ENCODE data around the gene TP53RK.

DNA sequence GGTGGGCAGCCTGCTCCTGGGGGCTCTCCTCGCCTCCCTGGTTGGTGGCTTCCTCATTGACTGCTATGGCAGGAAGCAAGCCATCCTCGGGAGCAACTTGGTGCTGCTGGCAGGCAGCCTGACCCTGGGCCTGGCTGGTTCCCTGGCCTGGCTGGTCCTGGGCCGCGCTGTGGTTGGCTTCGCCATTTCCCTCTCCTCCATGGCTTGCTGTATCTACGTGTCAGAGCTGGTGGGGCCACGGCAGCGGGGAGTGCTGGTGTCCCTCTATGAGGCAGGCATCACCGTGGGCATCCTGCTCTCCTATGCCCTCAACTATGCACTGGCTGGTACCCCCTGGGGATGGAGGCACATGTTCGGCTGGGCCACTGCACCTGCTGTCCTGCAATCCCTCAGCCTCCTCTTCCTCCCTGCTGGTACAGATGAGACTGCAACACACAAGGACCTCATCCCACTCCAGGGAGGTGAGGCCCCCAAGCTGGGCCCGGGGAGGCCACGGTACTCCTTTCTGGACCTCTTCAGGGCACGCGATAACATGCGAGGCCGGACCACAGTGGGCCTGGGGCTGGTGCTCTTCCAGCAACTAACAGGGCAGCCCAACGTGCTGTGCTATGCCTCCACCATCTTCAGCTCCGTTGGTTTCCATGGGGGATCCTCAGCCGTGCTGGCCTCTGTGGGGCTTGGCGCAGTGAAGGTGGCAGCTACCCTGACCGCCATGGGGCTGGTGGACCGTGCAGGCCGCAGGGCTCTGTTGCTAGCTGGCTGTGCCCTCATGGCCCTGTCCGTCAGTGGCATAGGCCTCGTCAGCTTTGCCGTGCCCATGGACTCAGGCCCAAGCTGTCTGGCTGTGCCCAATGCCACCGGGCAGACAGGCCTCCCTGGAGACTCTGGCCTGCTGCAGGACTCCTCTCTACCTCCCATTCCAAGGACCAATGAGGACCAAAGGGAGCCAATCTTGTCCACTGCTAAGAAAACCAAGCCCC is 36.2 kb upstream of the TP53RK start:
- TF ChIP-seq, protein P1, sequence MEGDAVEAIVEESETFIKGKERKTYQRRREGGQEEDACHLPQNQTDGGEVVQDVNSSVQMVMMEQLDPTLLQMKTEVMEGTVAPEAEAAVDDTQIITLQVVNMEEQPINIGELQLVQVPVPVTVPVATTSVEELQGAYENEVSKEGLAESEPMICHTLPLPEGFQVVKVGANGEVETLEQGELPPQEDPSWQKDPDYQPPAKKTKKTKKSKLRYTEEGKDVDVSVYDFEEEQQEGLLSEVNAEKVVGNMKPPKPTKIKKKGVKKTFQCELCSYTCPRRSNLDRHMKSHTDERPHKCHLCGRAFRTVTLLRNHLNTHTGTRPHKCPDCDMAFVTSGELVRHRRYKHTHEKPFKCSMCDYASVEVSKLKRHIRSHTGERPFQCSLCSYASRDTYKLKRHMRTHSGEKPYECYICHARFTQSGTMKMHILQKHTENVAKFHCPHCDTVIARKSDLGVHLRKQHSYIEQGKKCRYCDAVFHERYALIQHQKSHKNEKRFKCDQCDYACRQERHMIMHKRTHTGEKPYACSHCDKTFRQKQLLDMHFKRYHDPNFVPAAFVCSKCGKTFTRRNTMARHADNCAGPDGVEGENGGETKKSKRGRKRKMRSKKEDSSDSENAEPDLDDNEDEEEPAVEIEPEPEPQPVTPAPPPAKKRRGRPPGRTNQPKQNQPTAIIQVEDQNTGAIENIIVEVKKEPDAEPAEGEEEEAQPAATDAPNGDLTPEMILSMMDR (conservative IDR thresholded peaks at IDR 0.05; ENCODE audit: low read depth in 2 of 2) = no peak
- TF ChIP-seq CREB1 (CRISPR knock-in tag; IDR thresholded peaks at IDR 0.05; ENCODE audit: low read depth) = no peak
- TF ChIP-seq, protein P2, sequence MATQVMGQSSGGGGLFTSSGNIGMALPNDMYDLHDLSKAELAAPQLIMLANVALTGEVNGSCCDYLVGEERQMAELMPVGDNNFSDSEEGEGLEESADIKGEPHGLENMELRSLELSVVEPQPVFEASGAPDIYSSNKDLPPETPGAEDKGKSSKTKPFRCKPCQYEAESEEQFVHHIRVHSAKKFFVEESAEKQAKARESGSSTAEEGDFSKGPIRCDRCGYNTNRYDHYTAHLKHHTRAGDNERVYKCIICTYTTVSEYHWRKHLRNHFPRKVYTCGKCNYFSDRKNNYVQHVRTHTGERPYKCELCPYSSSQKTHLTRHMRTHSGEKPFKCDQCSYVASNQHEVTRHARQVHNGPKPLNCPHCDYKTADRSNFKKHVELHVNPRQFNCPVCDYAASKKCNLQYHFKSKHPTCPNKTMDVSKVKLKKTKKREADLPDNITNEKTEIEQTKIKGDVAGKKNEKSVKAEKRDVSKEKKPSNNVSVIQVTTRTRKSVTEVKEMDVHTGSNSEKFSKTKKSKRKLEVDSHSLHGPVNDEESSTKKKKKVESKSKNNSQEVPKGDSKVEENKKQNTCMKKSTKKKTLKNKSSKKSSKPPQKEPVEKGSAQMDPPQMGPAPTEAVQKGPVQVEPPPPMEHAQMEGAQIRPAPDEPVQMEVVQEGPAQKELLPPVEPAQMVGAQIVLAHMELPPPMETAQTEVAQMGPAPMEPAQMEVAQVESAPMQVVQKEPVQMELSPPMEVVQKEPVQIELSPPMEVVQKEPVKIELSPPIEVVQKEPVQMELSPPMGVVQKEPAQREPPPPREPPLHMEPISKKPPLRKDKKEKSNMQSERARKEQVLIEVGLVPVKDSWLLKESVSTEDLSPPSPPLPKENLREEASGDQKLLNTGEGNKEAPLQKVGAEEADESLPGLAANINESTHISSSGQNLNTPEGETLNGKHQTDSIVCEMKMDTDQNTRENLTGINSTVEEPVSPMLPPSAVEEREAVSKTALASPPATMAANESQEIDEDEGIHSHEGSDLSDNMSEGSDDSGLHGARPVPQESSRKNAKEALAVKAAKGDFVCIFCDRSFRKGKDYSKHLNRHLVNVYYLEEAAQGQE (IDR thresholded peaks at IDR 0.05; ENCODE audit: unreplicated experiment) = no peak
- TF ChIP-seq POLR2AphosphoS5 (IDR thresholded peaks at IDR 0.05; ENCODE audit: low read depth) = no peak
- TF ChIP-seq EZH2 (IDR thresholded peaks at IDR 0.05; ENCODE audit: low read depth, unreplicated experiment) = no peak
- no peak for TF ChIP-seq ZNF114 (CRISPR knock-in tag; IDR thresholded peaks at IDR 0.05)
- TF ChIP-seq ZNF331 (CRISPR knock-in tag; IDR thresholded peaks at IDR 0.05; ENCODE audit: low read depth) = no peak
- no peak for TF ChIP-seq EZH2phosphoT487 (IDR thresholded peaks at IDR 0.05; ENCODE audit: unreplicated experiment)
- no peak for TF ChIP-seq JUNB (IDR thresholded peaks at IDR 0.05; ENCODE audit: unreplicated experiment)
- no peak for TF ChIP-seq NANOG (IDR thresholded peaks at IDR 0.05; ENCODE audit: borderline replicate concordance)
- TF ChIP-seq, protein P3, sequence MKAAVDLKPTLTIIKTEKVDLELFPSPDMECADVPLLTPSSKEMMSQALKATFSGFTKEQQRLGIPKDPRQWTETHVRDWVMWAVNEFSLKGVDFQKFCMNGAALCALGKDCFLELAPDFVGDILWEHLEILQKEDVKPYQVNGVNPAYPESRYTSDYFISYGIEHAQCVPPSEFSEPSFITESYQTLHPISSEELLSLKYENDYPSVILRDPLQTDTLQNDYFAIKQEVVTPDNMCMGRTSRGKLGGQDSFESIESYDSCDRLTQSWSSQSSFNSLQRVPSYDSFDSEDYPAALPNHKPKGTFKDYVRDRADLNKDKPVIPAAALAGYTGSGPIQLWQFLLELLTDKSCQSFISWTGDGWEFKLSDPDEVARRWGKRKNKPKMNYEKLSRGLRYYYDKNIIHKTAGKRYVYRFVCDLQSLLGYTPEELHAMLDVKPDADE (IDR thresholded peaks at IDR 0.05) = no peak
- TF ChIP-seq, protein P4, sequence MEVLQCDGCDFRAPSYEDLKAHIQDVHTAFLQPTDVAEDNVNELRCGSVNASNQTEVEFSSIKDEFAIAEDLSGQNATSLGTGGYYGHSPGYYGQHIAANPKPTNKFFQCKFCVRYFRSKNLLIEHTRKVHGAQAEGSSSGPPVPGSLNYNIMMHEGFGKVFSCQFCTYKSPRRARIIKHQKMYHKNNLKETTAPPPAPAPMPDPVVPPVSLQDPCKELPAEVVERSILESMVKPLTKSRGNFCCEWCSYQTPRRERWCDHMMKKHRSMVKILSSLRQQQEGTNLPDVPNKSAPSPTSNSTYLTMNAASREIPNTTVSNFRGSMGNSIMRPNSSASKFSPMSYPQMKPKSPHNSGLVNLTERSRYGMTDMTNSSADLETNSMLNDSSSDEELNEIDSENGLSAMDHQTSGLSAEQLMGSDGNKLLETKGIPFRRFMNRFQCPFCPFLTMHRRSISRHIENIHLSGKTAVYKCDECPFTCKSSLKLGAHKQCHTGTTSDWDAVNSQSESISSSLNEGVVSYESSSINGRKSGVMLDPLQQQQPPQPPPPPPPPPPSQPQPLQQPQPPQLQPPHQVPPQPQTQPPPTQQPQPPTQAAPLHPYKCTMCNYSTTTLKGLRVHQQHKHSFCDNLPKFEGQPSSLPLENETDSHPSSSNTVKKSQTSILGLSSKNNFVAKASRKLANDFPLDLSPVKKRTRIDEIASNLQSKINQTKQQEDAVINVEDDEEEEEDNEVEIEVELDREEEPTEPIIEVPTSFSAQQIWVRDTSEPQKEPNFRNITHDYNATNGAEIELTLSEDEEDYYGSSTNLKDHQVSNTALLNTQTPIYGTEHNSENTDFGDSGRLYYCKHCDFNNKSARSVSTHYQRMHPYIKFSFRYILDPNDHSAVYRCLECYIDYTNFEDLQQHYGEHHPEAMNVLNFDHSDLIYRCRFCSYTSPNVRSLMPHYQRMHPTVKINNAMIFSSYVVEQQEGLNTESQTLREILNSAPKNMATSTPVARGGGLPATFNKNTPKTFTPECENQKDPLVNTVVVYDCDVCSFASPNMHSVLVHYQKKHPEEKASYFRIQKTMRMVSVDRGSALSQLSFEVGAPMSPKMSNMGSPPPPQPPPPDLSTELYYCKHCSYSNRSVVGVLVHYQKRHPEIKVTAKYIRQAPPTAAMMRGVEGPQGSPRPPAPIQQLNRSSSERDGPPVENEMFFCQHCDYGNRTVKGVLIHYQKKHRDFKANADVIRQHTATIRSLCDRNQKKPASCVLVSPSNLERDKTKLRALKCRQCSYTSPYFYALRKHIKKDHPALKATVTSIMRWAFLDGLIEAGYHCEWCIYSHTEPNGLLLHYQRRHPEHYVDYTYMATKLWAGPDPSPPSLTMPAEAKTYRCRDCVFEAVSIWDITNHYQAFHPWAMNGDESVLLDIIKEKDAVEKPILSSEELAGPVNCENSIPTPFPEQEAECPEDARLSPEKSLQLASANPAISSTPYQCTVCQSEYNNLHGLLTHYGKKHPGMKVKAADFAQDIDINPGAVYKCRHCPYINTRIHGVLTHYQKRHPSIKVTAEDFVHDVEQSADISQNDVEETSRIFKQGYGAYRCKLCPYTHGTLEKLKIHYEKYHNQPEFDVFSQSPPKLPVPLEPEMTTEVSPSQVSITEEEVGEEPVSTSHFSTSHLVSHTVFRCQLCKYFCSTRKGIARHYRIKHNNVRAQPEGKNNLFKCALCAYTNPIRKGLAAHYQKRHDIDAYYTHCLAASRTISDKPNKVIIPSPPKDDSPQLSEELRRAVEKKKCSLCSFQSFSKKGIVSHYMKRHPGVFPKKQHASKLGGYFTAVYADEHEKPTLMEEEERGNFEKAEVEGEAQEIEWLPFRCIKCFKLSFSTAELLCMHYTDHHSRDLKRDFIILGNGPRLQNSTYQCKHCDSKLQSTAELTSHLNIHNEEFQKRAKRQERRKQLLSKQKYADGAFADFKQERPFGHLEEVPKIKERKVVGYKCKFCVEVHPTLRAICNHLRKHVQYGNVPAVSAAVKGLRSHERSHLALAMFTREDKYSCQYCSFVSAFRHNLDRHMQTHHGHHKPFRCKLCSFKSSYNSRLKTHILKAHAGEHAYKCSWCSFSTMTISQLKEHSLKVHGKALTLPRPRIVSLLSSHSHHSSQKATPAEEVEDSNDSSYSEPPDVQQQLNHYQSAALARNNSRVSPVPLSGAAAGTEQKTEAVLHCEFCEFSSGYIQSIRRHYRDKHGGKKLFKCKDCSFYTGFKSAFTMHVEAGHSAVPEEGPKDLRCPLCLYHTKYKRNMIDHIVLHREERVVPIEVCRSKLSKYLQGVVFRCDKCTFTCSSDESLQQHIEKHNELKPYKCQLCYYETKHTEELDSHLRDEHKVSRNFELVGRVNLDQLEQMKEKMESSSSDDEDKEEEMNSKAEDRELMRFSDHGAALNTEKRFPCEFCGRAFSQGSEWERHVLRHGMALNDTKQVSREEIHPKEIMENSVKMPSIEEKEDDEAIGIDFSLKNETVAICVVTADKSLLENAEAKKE (CRISPR knock-in tag; IDR thresholded peaks at IDR 0.05) = no peak
- no peak for TF ChIP-seq STAT1 (IDR thresholded peaks at IDR 0.05; ENCODE audit: unreplicated experiment)
